ENCODE measurements around the gene RSRC1.

GRCh38 chr3:158420654-158421396 is 310.9 kb downstream of the RSRC1 start:
- TF ChIP-seq POLR2A (IDR thresholded peaks at IDR 0.05; ENCODE audit: low read depth, low read length), result no peak
- no peak for TF ChIP-seq POLR2AphosphoS5 (IDR thresholded peaks at IDR 0.05; ENCODE audit: low read depth, low read length)
- TF ChIP-seq TAF1 (IDR thresholded peaks at IDR 0.05; ENCODE audit: low read depth, low read length), result no peak
- TF ChIP-seq POU2F2 (IDR thresholded peaks at IDR 0.05; ENCODE audit: low read depth, low read length), result no peak
- TF ChIP-seq SPI1 (IDR thresholded peaks at IDR 0.05; ENCODE audit: low read depth, low read length), result peak; percentile 30; the same call in 1 of the 2 replicates
- no peak for TF ChIP-seq PAX5 (IDR thresholded peaks at IDR 0.05; ENCODE audit: insufficient read depth, low read length, severe bottlenecking)
